HepG2 (cell line): ENCODE data around the gene LUM. TPM values are rescaled to one million over a fixed set of nuclear protein-coding genes. Genes with fewer than 3 reads are reported as not detected.

Experiments used
- ATAC-seq: fragments of 200-7000 bp; cut with Tn5 transposase; 3 replicates; pipeline ENCODE4 v1.9.1; 2020; ENCODE audit warnings: mild to moderate bottlenecking, moderate library complexity
- BruUV-seq: library from RNA; stranded (reverse); fragments of 400-500 nt; replicated peaks from 2 replicates; lab custom pipeline; 2021; lab: Mats Ljungman, UMichigan
- CTCF ChIA-PET: fragments of 300-600 bp; formaldehyde crosslinking; extraction: SDS; loops from one replicate; lab custom pipeline; 2021; ENCODE audit warnings: low total read pairs, inconsistent platforms, low intra/inter-chr PET ratio; lab: Yijun Ruan, JAX
- POLR2A ChIA-PET: fragments of 350-600 bp; sonication (Branson Sonifier 250); formaldehyde crosslinking; loops from one replicate; lab custom pipeline; 2020; ENCODE audit warnings: antibody characterized with exemption, inconsistent platforms; lab: Yijun Ruan, JAX
- DNase-seq: peaks from one replicate; pipeline ENCODE4 v3.0.0-alpha.2; 2015; ENCODE audit warnings: low spot score
- FAIRE-seq: peaks from 3 replicates; lab custom pipeline; 2011; peaks lifted over from hg19 to GRCh38; lab: Jason Lieb, UNC
- H2AFZ ChIP-seq: one replicate; pipeline ENCODE4 v1.6.1; 2011; ENCODE audit warnings: low read length, inconsistent platforms
- H3K27ac ChIP-seq: fragments of 300-600 bp; 3 replicates; pipeline ENCODE4 v1.8.0; 2011; ENCODE audit warnings: mixed run types, mild to moderate bottlenecking, mixed read lengths, low read length, inconsistent platforms; ENCODE audit not compliant: insufficient read depth; ENCODE audit errors: extremely low read length
- H3K27me3 ChIP-seq, 2 experiments: fragments of 200-600 bp in 1 of 2; 2 replicates in 1 of 2; 3 replicates in 1 of 2; pipeline versions ENCODE4 v1.6.0 to v1.8.0; 2011; ENCODE audit warnings: low read length in 2 of 2, mild to moderate bottlenecking in 2 of 2, moderate library complexity in 2 of 2, inconsistent platforms in 1 of 2; ENCODE audit not compliant: insufficient read depth in 2 of 2, control insufficient read depth in 1 of 2
- H3K36me3 ChIP-seq, 2 experiments: fragments of 200-600 bp in 1 of 2; replicated peaks in 1 of 2; 2 replicates in 1 of 2; 3 replicates in 1 of 2; pipeline versions ENCODE4 v1.5.1 to v1.8.0; 2011; ENCODE audit warnings: low read length in 2 of 2, inconsistent platforms in 1 of 2; ENCODE audit not compliant: insufficient read depth in 2 of 2, control insufficient read depth in 1 of 2
- H3K4me1 ChIP-seq: 2 replicates; pipeline ENCODE4 v1.5.1; 2012; ENCODE audit warnings: low read length, inconsistent platforms; ENCODE audit not compliant: insufficient read depth
- H3K4me2 ChIP-seq: 2 replicates; pipeline ENCODE4 v1.6.0; 2011; ENCODE audit warnings: low read depth, low read length, inconsistent platforms
- H3K4me3 ChIP-seq, 3 experiments: fragments of 200-600 bp in 1 of 3; sonication (generic), shearing (Covaris generic) in 1 of 3; replicated peaks in 1 of 3; 2 replicates each; pipeline ENCODE4 v1.5.1; 2011 to 2016; ENCODE audit warnings: low read length in 3 of 3, inconsistent platforms in 2 of 3, low read depth in 2 of 3, mild to moderate bottlenecking in 2 of 3, control low read depth in 1 of 3, mixed read lengths in 1 of 3; ENCODE audit not compliant: insufficient read depth in 1 of 3
- H3K79me2 ChIP-seq: one replicate; pipeline ENCODE4 v1.6.1; 2011; ENCODE audit warnings: low read length, inconsistent platforms; ENCODE audit not compliant: insufficient read depth
- H3K9ac ChIP-seq: 2 replicates; pipeline ENCODE4 v1.6.0; 2011; ENCODE audit warnings: mild to moderate bottlenecking, low read depth, low read length, inconsistent platforms; ENCODE audit not compliant: insufficient read depth
- H3K9me3 ChIP-seq: 2 replicates; pipeline ENCODE4 v1.5.1; 2012; ENCODE audit warnings: mild to moderate bottlenecking, low read length
- H4K20me1 ChIP-seq: 2 replicates; pipeline ENCODE4 v1.6.0; 2011; ENCODE audit warnings: inconsistent platforms, mild to moderate bottlenecking, low read length, moderate library complexity; ENCODE audit not compliant: insufficient read depth
- ARID4A ChIP-seq: sonication (generic); formaldehyde crosslinking; IDR thresholded peaks from 2 replicates; pipeline ENCODE4 v1.5.0; 2020; ENCODE audit warnings: mild to moderate bottlenecking, missing genetic modification reagents, borderline replicate concordance
- IKZF4 ChIP-seq: sonication (generic); formaldehyde crosslinking; IDR thresholded peaks from 2 replicates; pipeline ENCODE4 v1.5.1; 2020; ENCODE audit warnings: borderline replicate concordance, mild to moderate bottlenecking, low read depth, missing genetic modification reagents; ENCODE audit errors: not compliant biosample characterization
- NFE2L1 ChIP-seq: sonication (generic); formaldehyde crosslinking; IDR thresholded peaks from 2 replicates; pipeline ENCODE4 v1.4.0; 2020; ENCODE audit warnings: missing genetic modification reagents, mild to moderate bottlenecking, borderline replicate concordance
- PAXIP1 ChIP-seq: sonication (generic); formaldehyde crosslinking; conservative IDR thresholded peaks from 2 replicates; pipeline ENCODE4 v1.4.0; 2020; ENCODE audit warnings: mild to moderate bottlenecking, missing genetic modification reagents, moderate library complexity
- SMARCC2 ChIP-seq: fragments of 450-650 bp; IDR thresholded peaks from 2 replicates; pipeline ENCODE4 v1.6.1; 2017; ENCODE audit warnings: antibody characterized with exemption, mild to moderate bottlenecking
- TFDP2 ChIP-seq: sonication (generic); formaldehyde crosslinking; IDR thresholded peaks from 2 replicates; pipeline ENCODE4 v1.4.0; 2020; ENCODE audit warnings: missing genetic modification reagents
- ZFP36L2 ChIP-seq: sonication (generic); formaldehyde crosslinking; IDR thresholded peaks from 2 replicates; pipeline ENCODE4 v1.4.0; 2020; ENCODE audit warnings: missing genetic modification reagents
- ZGPAT ChIP-seq: IDR thresholded peaks from 2 replicates; pipeline ENCODE4 v1.6.1; 2016; ENCODE audit warnings: mild to moderate bottlenecking
- ZNF841 ChIP-seq: sonication (generic); formaldehyde crosslinking; IDR thresholded peaks from 2 replicates; pipeline ENCODE4 v1.8.1; 2023; ENCODE audit warnings: missing genetic modification reagents, borderline replicate concordance
- WGBS: methylation state at CpG from one replicate; pipeline ENCODE4 v1.1.6; 2017; ENCODE audit warnings: low lambda C conversion rate; 5-methylcytosine and 5-hydroxymethylcytosine counted together
- in situ Hi-C: cut with HindIII; loops from 2 replicates; pipeline ENCODE4 v1.10.0; 2017; ENCODE audit warnings: low pct_unique_long_range_greater_than_20kb; ENCODE audit not compliant: extremely low pct_ligation_motif_present
- intact Hi-C: fragments of 100-400 bp; cut with micrococcal nuclease; formaldehyde crosslinking; loops from one replicate; pipeline ENCODE4 v1.10.0; 2022; ENCODE audit not compliant: unreplicated experiment
- polyA plus RNA-seq, 8 experiments: library from polyadenylated mRNA; depleted of rRNA in 3 of 8; stranded (reverse) in 7 of 8; unstranded in 1 of 8; fragments of >200 nt; fragmentation: Illumina TruSeq in 4 of 8; extraction: Trizol in 4 of 8; gene quantifications; 2 replicates each; pipeline versions ENCODE4 v1.2.1 to v1.2.3, GENCODE V29; 2011 to 2016; ENCODE audit warnings: low read depth in 4 of 8, missing spikeins in 1 of 8, mixed read lengths in 1 of 8; ENCODE audit not compliant: insufficient read depth in 1 of 8
- total RNA-seq, 5 experiments: library from RNA; depleted of rRNA; stranded (reverse); fragments of >200 nt; fragmentation: Illumina TruSeq; extraction: Trizol; gene quantifications; 2 replicates each; pipeline ENCODE4 v1.2.3, GENCODE V29; 2016; ENCODE audit warnings: low read depth in 1 of 5

LUM gene
- total and polyA plus RNA-seq, 2 of the 13 experiments (the other 11 are each of a cell fraction or from before 2014, with no cell fraction given): not detected

GRCh38 chr12:91155990-91156389 is 44.7 kb upstream of the LUM start (continued):
- TF ChIP-seq ARID4A (CRISPR knock-in tag): no peak

- BruUV-seq: no TSS peak
- no peak overlapping the region for H3K9ac ChIP-seq
- no peak overlapping the region for H3K27ac ChIP-seq
- DNase-seq (no peak), FAIRE-seq (no peak), ATAC-seq (no peak)
- intact Hi-C loops: no loop called here
- H2AFZ ChIP-seq: no peak overlapping the region
- in situ Hi-C loops: no loop called here
- no peaks in the 10 kb centered on the region for H3K4me1 ChIP-seq
- no peaks in the 10 kb centered on the region for H4K20me1 ChIP-seq
- H3K4me2 ChIP-seq: no peak overlapping the region
- TF ChIP-seq ZFP36L2 (CRISPR knock-in tag) (no peak), PAXIP1 (CRISPR knock-in tag) (no peak), TFDP2 (CRISPR knock-in tag) (no peak), ZGPAT (no peak), NFE2L1 (CRISPR knock-in tag) (no peak), IKZF4 (CRISPR knock-in tag) (no peak), SMARCC2 (no peak), ZNF841 (CRISPR knock-in tag) (no peak)
- H3K36me3 ChIP-seq: no peaks in the 10 kb centered on the region
- no peaks in the 10 kb centered on the region for H3K9me3 ChIP-seq
- ChIA-PET CTCF (no interaction called here), POLR2A (no interaction called here)
- no peak overlapping the region for H3K4me3 ChIP-seq
- WGBS: 2% methylated on average over 3 of the region's 3 CpGs
- H3K79me2 ChIP-seq: no peaks in the 10 kb centered on the region
- H3K27me3 ChIP-seq: no peaks in the 10 kb centered on the region
These were observed 42.8 kb upstream of the LUM start for GRCh38 chr12:91154131-91154530.
